HFFc6 (cell line): Measurements from ENCODE around the gene BBS4. TPM values are rescaled to one million over a fixed set of nuclear protein-coding genes. Genes with fewer than 3 reads are reported as not detected.
"Not testable (repeated sequence)": the region's sequence is repeated elsewhere in the genome, so short reads cannot be mapped to it uniquely, and the experiment has no call there.

Experiments
- DNase-seq: peaks from one replicate; pipeline ENCODE4 v3.0.0-alpha.2; 2018
- H3K27ac Mint-ChIP-seq: 2 replicates; pipeline ENCODE4 v1.8.0; 2020; ENCODE audit warnings: mild to moderate bottlenecking, mixed read lengths
- H3K27me3 Mint-ChIP-seq: 2 replicates; pipeline ENCODE4 v1.8.0; 2021; ENCODE audit warnings: mild to moderate bottlenecking, moderate library complexity, mixed read lengths; ENCODE audit not compliant: insufficient read depth
- H3K36me3 Mint-ChIP-seq: 2 replicates; pipeline ENCODE4 v1.8.0; 2021; ENCODE audit warnings: low read depth, mixed read lengths
- H3K4me1 Mint-ChIP-seq: 2 replicates; pipeline ENCODE4 v1.8.0; 2020; ENCODE audit warnings: low read depth, mixed read lengths
- H3K4me3 Mint-ChIP-seq: 2 replicates; pipeline ENCODE4 v1.8.0; 2020; ENCODE audit warnings: mild to moderate bottlenecking, moderate library complexity, mixed read lengths
- H3K9me3 Mint-ChIP-seq: 2 replicates; pipeline ENCODE4 v1.8.0; 2020; ENCODE audit warnings: mild to moderate bottlenecking, mixed read lengths
- CTCF ChIP-seq: fragments of 200-600 bp; sonication (generic); IDR thresholded peaks from 2 replicates; pipeline ENCODE4 v1.5.0; 2021; ENCODE audit warnings: antibody characterized with exemption, mild to moderate bottlenecking
- long read RNA-seq: library from polyadenylated mRNA; unstranded; transcript quantifications from one replicate; pipeline ENCODE4 v2.0.0, GENCODE V29; 2019
- total RNA-seq, 6 experiments: library from RNA; stranded (reverse); fragmentation: NEBNext Ultra II Directional; extraction: Animal tissue kit (Norgen Biotek cat#: 25700); gene quantifications; 2 replicates in 1 of 6; 3 replicates in 5 of 6; pipeline ENCODE4 v1.2.3, GENCODE V29; 2021

The BBS4 gene
- 10 to 100 TPM; 10.3 to 12.9 (median 12.5) TPM for total RNA-seq
- long read RNA-seq, transcript BBS4-201 (16 exons, 2,490 nt), result major isoform, 18 of 28 reads
- long read RNA-seq, partial matches to known transcripts, result 2 of 28 reads
- long read RNA-seq, other reads (novel, unspliced or antisense), result 6 of 28 reads

- Mint-ChIP-seq H3K9me3 (no peaks in the 10 kb centered on the region), H3K4me3 (peak within 1 kb of the TSS; percentile 91), H3K27me3 (no peaks in the 10 kb centered on the region; the same call in none of the 2 replicates), H3K27ac (peak within 1 kb of the TSS; percentile 91), H3K4me1 (peaks cover 9% of the 10 kb centered on the region), H3K36me3 (no peaks in the 10 kb centered on the region)
- TF ChIP-seq CTCF, result no peak
- peak; percentile 89 for DNase-seq
These were observed at the start of gene BBS4, which contains the start of gene HIGD2B for GRCh38 chr15:72685925-72686794. BBS4 (plus strand) TSS chr15:72686207; CDS start chr15:72686228, 21 bp downstream. HIGD2B (minus strand) TSS chr15:72686182; CDS start chr15:72676374, 9,808 bp downstream.

- not testable (repeated sequence) for H3K27me3 Mint-ChIP-seq, H3K9me3 Mint-ChIP-seq, H3K27ac Mint-ChIP-seq
These were observed 49.3 kb upstream of the BBS4 start for GRCh38 chr15:72636519-72637282.

GRCh38 chr15:72639759-72640483, 46.1 kb upstream of the BBS4 start:
- DNase-seq, H3K27me3 Mint-ChIP-seq, H3K4me3 Mint-ChIP-seq, H3K9me3 Mint-ChIP-seq, H3K4me1 Mint-ChIP-seq, H3K36me3 Mint-ChIP-seq, H3K27ac Mint-ChIP-seq: not testable (repeated sequence)

More at GRCh38 chr15:72636519-72637282, 49.3 kb upstream of the BBS4 start:
- H3K4me3 Mint-ChIP-seq, result peak overlapping the region; percentile 64; the same call in 1 of the 2 replicates
- not testable (repeated sequence) for H3K4me1 Mint-ChIP-seq, H3K36me3 Mint-ChIP-seq
- DNase-seq, result peak; percentile 79

- not testable (repeated sequence) for H3K27me3 Mint-ChIP-seq, H3K4me3 Mint-ChIP-seq, H3K4me1 Mint-ChIP-seq, H3K9me3 Mint-ChIP-seq, H3K27ac Mint-ChIP-seq, H3K36me3 Mint-ChIP-seq, DNase-seq
These were observed 43.7 kb upstream of the BBS4 start for GRCh38 chr15:72642271-72642670.

GRCh38 chr15:72648631-72649253, 37.3 kb upstream of the BBS4 start:
- H3K36me3 Mint-ChIP-seq, H3K4me1 Mint-ChIP-seq, DNase-seq, H3K9me3 Mint-ChIP-seq, H3K4me3 Mint-ChIP-seq, H3K27ac Mint-ChIP-seq, H3K27me3 Mint-ChIP-seq: not testable (repeated sequence)

- not testable (repeated sequence) for H3K27ac Mint-ChIP-seq, H3K9me3 Mint-ChIP-seq, H3K27me3 Mint-ChIP-seq, H3K4me1 Mint-ChIP-seq, H3K4me3 Mint-ChIP-seq, H3K36me3 Mint-ChIP-seq, DNase-seq
These were observed 31.6 kb upstream of the BBS4 start, which contains the start of gene GOLGA6B for GRCh38 chr15:72654397-72654796. GOLGA6B (plus strand) TSS chr15:72654697; CDS start chr15:72654738, 41 bp downstream.

- H3K4me3 Mint-ChIP-seq, result not testable (repeated sequence)
These were observed 30.0 kb upstream of the BBS4 start for GRCh38 chr15:72656014-72656413.

GRCh38 chr15:72661081-72661480, 24.9 kb upstream of the BBS4 start:
- not testable (repeated sequence) for H3K4me1 Mint-ChIP-seq, H3K9me3 Mint-ChIP-seq, H3K27me3 Mint-ChIP-seq, H3K36me3 Mint-ChIP-seq, H3K27ac Mint-ChIP-seq, H3K4me3 Mint-ChIP-seq, DNase-seq

More at GRCh38 chr15:72656014-72656413, 30.0 kb upstream of the BBS4 start:
- H3K27me3 Mint-ChIP-seq, H3K9me3 Mint-ChIP-seq, H3K4me1 Mint-ChIP-seq, H3K36me3 Mint-ChIP-seq, H3K27ac Mint-ChIP-seq, DNase-seq: not testable (repeated sequence)

GRCh38 chr15:72663931-72664330, 22.1 kb upstream of the BBS4 start:
- not testable (repeated sequence) for H3K27me3 Mint-ChIP-seq, H3K4me1 Mint-ChIP-seq, DNase-seq, H3K4me3 Mint-ChIP-seq, H3K36me3 Mint-ChIP-seq, H3K9me3 Mint-ChIP-seq, H3K27ac Mint-ChIP-seq

GRCh38 chr15:72665706-72666105, 20.3 kb upstream of the BBS4 start:
- H3K9me3 Mint-ChIP-seq, H3K27me3 Mint-ChIP-seq, H3K27ac Mint-ChIP-seq, H3K36me3 Mint-ChIP-seq, DNase-seq, H3K4me1 Mint-ChIP-seq, H3K4me3 Mint-ChIP-seq: not testable (repeated sequence)

GRCh38 chr15:72669803-72670202, 16.2 kb upstream of the BBS4 start:
- H3K9me3 Mint-ChIP-seq, H3K4me3 Mint-ChIP-seq, H3K27ac Mint-ChIP-seq, DNase-seq, H3K36me3 Mint-ChIP-seq: not testable (repeated sequence)
- H3K27me3 Mint-ChIP-seq, result peaks cover 10% of the 10 kb centered on the region
- peaks cover 10% of the 10 kb centered on the region for H3K4me1 Mint-ChIP-seq
